Left colon (tissue), 2 donors: ENCODE data around the gene CCDC93. TPM values are rescaled to one million over a fixed set of nuclear protein-coding genes. Genes with fewer than 3 reads are reported as not detected.
A peak's percentile ranks its signal among the peaks of the same experiment; 100 is the strongest.
"Not testable (repeated sequence)": the region's sequence is repeated elsewhere in the genome, so short reads cannot be mapped to it uniquely, and the experiment has no call there.

Source experiments
- ATAC-seq: fragments of 200-7000 bp; cut with Tn5 transposase; one replicate; pipeline ENCODE4 v1.9.1; 2020; ENCODE audit warnings: mild to moderate bottlenecking, moderate library complexity
- DNase-seq, 2 donors: peaks; one replicate each; pipeline ENCODE4 v3.0.0-alpha.2; 2020
- intact Hi-C, 2 donors: fragments of 100-400 bp; cut with DNase I in 1 of 2; cut with micrococcal nuclease in 1 of 2; formaldehyde crosslinking; loops; one replicate each; pipeline versions ENCODE4 v1.11.2 to v1.14.0; 2022; cut with DNase I, micrococcal nuclease
- total RNA-seq, 2 donors: library from RNA; stranded (reverse); fragmentation: NEBNext Ultra II Directional; extraction: Animal tissue kit (Norgen Biotek cat#: 25700); gene quantifications; one replicate each; pipeline ENCODE4 v1.2.1, GENCODE V29; 2021
- donor health status: DM: no; HTN: no; CAD: no.
- donor health status: DM: yes; HTN: yes; CAD: no.

The CCDC93 gene
- total RNA-seq, 2 donors from 2014 or later: 41.7 to 44.3 TPM

- ATAC-seq: no peak
- intact Hi-C loops: no loop called here
- no peak for DNase-seq
Measured at GRCh38 chr2:117936871-117937428, 76.9 kb downstream of the CCDC93 start.

- DNase-seq: no peak
- ATAC-seq: no peak
- intact Hi-C loops: no loop called here
Measured at GRCh38 chr2:117935954-117936353, 77.9 kb downstream of the CCDC93 start.

- ATAC-seq (no peak), DNase-seq (no peak)
- intact Hi-C loops: no loop called here
Measured at GRCh38 chr2:117935456-117935855, 78.4 kb downstream of the CCDC93 start.

- intact Hi-C loops: no loop called here
- DNase-seq (no peak), ATAC-seq (no peak)
Measured at GRCh38 chr2:117933884-117934354, 80.0 kb downstream of the CCDC93 start.

GRCh38 chr2:117931978-117932377, 81.9 kb downstream of the CCDC93 start:
- DNase-seq: no peak
- ATAC-seq: no peak
- intact Hi-C loops: no loop called here

- intact Hi-C loops: no loop called here
- DNase-seq (no peak), ATAC-seq (no peak)
Measured at GRCh38 chr2:117931266-117931665, 82.6 kb downstream of the CCDC93 start.

- intact Hi-C loops: no loop called here
- ATAC-seq: no peak
- no peak for DNase-seq
Measured at GRCh38 chr2:117930775-117931174, 83.1 kb downstream of the CCDC93 start.

- intact Hi-C loops, DNase-seq: not testable (repeated sequence)
Measured at GRCh38 chr2:117923471-117923870, 90.4 kb downstream of the CCDC93 start.

GRCh38 chr2:117921520-117921919, 92.3 kb downstream of the CCDC93 start:
- ATAC-seq (no peak), DNase-seq (no peak)
- intact Hi-C loops: no loop called here

More at GRCh38 chr2:117923471-117923870, 90.4 kb downstream of the CCDC93 start:
- ATAC-seq: not testable (repeated sequence)

- DNase-seq: peak; percentile 12 to 37
- ATAC-seq: no peak
- intact Hi-C loops: no loop called here
Measured at GRCh38 chr2:117918608-117919007, 95.3 kb downstream of the CCDC93 start.

GRCh38 chr2:117917223-117917917, 96.5 kb downstream of the CCDC93 start:
- DNase-seq (no peak), ATAC-seq (peak; percentile 40)
- intact Hi-C loops: no loop called here

GRCh38 chr2:117902933-117903332, 110.9 kb downstream of the CCDC93 start:
- DNase-seq: no peak
- ATAC-seq: no peak
- intact Hi-C loops: no loop called here

- no peak for DNase-seq
- ATAC-seq: no peak
- intact Hi-C loops: no loop called here
Measured at GRCh38 chr2:117888897-117889296, 125.0 kb downstream of the CCDC93 start.

GRCh38 chr2:117885308-117885707, 128.6 kb downstream of the CCDC93 start:
- ATAC-seq (no peak), DNase-seq (no peak)
- intact Hi-C loops: no loop called here

- ATAC-seq: no peak
- intact Hi-C loops: no loop called here
Measured at GRCh38 chr2:117879003-117879402, 134.9 kb downstream of the CCDC93 start.

GRCh38 chr2:117875786-117876185, 138.1 kb downstream of the CCDC93 start:
- intact Hi-C loops: no loop called here
- DNase-seq (no peak), ATAC-seq (no peak)

More at GRCh38 chr2:117879003-117879402, 134.9 kb downstream of the CCDC93 start:
- no peak for DNase-seq

Other genes with a start within 250 kb of the CCDC93 start
- 10 to 100 TPM; 35.5 to 37.0 TPM for gene DDX18, start 199.4 kb downstream of the CCDC93 start, total RNA-seq
- gene INSIG2, start 74.4 kb upstream of the CCDC93 start, total RNA-seq: 10 to 100 TPM; 12.7 to 20.6 TPM